Endothelial cell (in vitro differentiated cells): ENCODE measurements around the gene MCEMP1. TPM values are rescaled to one million over a fixed set of nuclear protein-coding genes. Genes with fewer than 3 reads are reported as not detected.

Experiments used
- DNase-seq: peaks from one replicate; pipeline ENCODE4 v3.0.0; 2021; ENCODE audit warnings: low spot score
- H3K27ac Mint-ChIP-seq: one replicate; pipeline ENCODE4 v1.8.0; 2021; ENCODE audit warnings: mixed read lengths, inconsistent platforms; ENCODE audit not compliant: unreplicated experiment
- H3K27me3 Mint-ChIP-seq: one replicate; pipeline ENCODE4 v1.8.0; 2021; ENCODE audit warnings: mild to moderate bottlenecking, moderate library complexity, mixed read lengths, inconsistent platforms; ENCODE audit not compliant: unreplicated experiment
- H3K36me3 Mint-ChIP-seq: one replicate; pipeline ENCODE4 v1.8.0; 2021; ENCODE audit warnings: mild to moderate bottlenecking, low read depth, mixed read lengths, inconsistent platforms; ENCODE audit not compliant: unreplicated experiment
- H3K4me1 Mint-ChIP-seq: one replicate; pipeline ENCODE4 v1.8.0; 2021; ENCODE audit warnings: mild to moderate bottlenecking, mixed read lengths, inconsistent platforms; ENCODE audit not compliant: unreplicated experiment
- H3K4me3 Mint-ChIP-seq: one replicate; pipeline ENCODE4 v1.8.0; 2021; ENCODE audit warnings: mild to moderate bottlenecking, mixed read lengths, inconsistent platforms; ENCODE audit not compliant: unreplicated experiment
- H3K9me3 Mint-ChIP-seq: one replicate; pipeline ENCODE4 v1.8.0; 2021; ENCODE audit warnings: mixed read lengths, inconsistent platforms; ENCODE audit not compliant: unreplicated experiment
- CTCF ChIP-seq: fragments of 200-600 bp; sonication (generic); IDR thresholded peaks from one replicate; pipeline ENCODE4 v1.5.0; 2021; ENCODE audit warnings: antibody characterized with exemption; ENCODE audit not compliant: unreplicated experiment
- total RNA-seq: library from RNA; stranded (reverse); fragmentation: NEBNext Ultra II Directional; extraction: Animal tissue kit (Norgen Biotek cat#: 25700); gene quantifications from one replicate; pipeline ENCODE4 v1.2.1, GENCODE V29; 2021; ENCODE audit not compliant: unreplicated experiment

Gene MCEMP1
- total RNA-seq, 1 donor from 2014 or later, result not detected

- H3K27ac Mint-ChIP-seq, result no peak overlapping the region
- H3K9me3 Mint-ChIP-seq, result no peaks in the 10 kb centered on the region
- H3K36me3 Mint-ChIP-seq, result no peaks in the 10 kb centered on the region
- no peak for TF ChIP-seq CTCF
- H3K4me1 Mint-ChIP-seq, result peaks cover 2% of the 10 kb centered on the region
- no peak for DNase-seq
- peaks cover 7% of the 10 kb centered on the region for H3K27me3 Mint-ChIP-seq
- H3K4me3 Mint-ChIP-seq, result no peak overlapping the region
Measured at GRCh38 chr19:7657131-7657751, 19.6 kb upstream of the MCEMP1 start.

DNA sequence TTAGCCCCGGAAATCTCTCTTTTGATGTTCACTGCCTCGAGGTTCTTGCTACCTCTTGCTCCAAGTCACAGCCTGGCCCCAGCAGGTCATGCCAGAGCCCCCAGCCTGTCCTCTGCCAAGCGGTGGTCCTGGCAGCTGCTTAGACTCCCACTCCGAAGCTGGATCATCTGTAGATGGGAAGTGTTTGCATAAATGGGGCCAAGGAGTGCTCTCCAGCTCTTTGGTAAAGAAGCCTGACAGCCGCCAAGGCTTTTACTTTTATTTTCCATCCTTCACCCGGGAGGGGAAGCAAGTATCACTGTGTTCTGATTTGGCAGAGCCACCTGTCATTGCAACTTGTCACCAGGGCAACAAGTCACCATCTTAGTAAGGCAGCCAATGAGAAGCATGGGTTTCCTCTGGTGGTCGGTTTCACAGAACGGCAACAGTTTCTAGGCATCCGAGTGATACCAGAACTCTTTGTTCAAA is 18.6 kb upstream of the MCEMP1 start:
- H3K27ac Mint-ChIP-seq, result no peak overlapping the region

DNA sequence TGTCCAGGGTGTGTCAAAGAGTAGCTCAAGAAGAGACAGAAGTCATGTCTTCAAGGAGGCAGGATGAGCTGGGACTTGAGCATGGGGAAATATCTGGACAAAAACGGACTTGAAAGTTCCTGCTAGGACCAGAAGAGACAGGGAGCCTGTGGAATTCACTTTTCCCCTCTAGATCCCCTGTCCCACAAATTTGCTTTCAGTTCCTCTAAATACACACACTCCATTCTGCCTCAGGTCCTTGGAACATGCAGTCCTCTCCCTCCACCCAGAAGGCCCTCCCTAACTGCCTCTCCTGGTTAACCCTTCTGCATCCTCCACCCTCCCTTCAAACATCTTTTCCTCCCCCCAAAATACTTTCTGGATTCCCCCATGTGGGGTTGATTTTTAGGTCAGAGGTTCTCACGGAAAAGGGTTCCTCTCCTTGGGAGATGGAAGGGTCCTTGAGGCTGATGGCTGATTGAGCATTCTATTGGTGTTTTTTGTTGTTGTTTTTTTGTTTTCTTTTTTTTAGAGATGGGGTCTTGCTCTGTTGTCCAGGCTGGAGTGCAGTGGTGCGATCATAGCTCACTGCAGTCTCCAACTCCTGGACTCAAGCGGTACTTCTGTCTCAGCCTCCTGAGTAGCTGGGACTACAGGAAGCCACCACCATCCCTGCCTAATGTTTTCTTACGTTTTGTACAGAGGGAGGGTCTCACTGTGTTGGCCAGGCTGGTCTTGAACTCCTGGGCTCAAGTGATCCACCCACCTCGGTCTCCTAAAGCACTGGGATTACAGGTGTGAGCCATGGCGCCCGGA is 14.9 kb upstream of the MCEMP1 start:
- DNase-seq, result no peak
- Mint-ChIP-seq H3K4me1 (no peaks in the 10 kb centered on the region), H3K9me3 (no peaks in the 10 kb centered on the region), H3K27me3 (peaks cover 3% of the 10 kb centered on the region), H3K4me3 (no peak overlapping the region), H3K27ac (no peak overlapping the region), H3K36me3 (no peaks in the 10 kb centered on the region)
- TF ChIP-seq CTCF, result no peak

More for the DNA sequence above, 18.6 kb upstream of the MCEMP1 start:
- TF ChIP-seq CTCF, result no peak
- no peaks in the 10 kb centered on the region for H3K9me3 Mint-ChIP-seq
- peaks cover 2% of the 10 kb centered on the region for H3K4me1 Mint-ChIP-seq
- H3K4me3 Mint-ChIP-seq, result no peak overlapping the region
- H3K36me3 Mint-ChIP-seq, result no peaks in the 10 kb centered on the region
- DNase-seq, result no peak
- H3K27me3 Mint-ChIP-seq, result peaks cover 7% of the 10 kb centered on the region

GRCh38 chr19:7662657-7663056 is 14.2 kb upstream of the MCEMP1 start:
- Mint-ChIP-seq H3K4me3 (no peak overlapping the region), H3K36me3 (no peaks in the 10 kb centered on the region), H3K27ac (no peak overlapping the region), H3K4me1 (no peaks in the 10 kb centered on the region), H3K27me3 (peaks cover 3% of the 10 kb centered on the region), H3K9me3 (no peaks in the 10 kb centered on the region)
- no peak for TF ChIP-seq CTCF
- no peak for DNase-seq

- TF ChIP-seq CTCF, result no peak
- Mint-ChIP-seq H3K4me1 (no peaks in the 10 kb centered on the region), H3K27me3 (peaks cover 3% of the 10 kb centered on the region), H3K9me3 (no peaks in the 10 kb centered on the region), H3K4me3 (no peak overlapping the region), H3K36me3 (no peaks in the 10 kb centered on the region), H3K27ac (no peak overlapping the region)
- no peak for DNase-seq
Measured at GRCh38 chr19:7663706-7664105, 13.2 kb upstream of the MCEMP1 start.
